ENCODE data around the gene ACTL8.

Gene ACTL8

DNA sequence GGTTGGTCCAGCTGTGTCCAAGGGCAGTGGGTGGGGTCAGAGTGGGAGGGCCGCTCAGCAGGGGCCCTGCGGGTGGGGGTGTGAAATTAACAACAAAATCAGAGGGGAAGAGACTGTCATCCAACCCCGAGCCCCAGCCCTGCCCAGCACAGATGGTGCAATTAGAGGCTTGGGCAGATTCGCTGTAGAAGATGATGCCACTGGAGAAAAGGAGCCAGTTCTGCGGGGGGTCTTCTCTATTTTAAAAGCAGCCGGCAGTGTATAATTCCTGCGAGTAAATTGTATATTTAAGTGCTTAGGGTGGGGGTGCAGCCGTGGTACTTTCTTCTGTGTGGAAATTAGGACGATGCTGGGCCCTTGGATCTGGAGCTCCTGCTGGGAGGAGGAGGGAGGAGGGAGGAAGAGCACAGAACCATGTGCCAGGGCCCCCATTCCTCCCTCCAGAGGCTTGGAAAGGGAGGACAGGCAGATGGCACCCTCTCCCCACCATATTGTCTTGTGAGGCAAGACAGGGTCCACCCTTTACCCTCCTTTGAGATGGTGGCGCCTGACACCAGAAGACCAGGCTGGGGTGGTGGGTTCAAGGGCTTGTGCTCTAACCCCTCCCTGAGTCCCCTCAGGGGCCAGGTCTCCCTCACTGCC lies 89.2 kb downstream of the ACTL8 start:
- DNase-seq (ENCODE audit: low read depth, low spot score) = no peak

DNA sequence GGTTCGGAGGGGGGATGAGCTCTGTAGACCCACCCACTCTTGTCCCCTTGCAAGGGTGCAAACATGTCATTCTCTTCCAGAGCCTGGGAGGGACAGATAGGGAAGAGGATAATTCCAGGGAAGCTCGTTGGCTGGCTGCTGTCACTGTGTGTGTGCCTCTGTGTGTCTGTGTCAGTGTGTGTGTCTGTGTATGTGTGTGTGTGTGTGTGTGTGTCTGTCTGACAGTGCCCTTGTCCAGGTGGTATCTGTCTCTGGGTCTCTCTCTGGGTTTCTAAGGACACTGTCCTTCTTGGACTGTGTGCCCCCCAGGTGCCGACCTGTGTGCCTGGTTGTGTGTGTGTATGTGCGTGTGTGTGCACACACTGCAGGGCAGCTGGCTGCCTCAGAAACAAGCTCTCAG lies 90.5 kb downstream of the ACTL8 start:
- no peak for DNase-seq (ENCODE audit: low read depth, low spot score)

DNA sequence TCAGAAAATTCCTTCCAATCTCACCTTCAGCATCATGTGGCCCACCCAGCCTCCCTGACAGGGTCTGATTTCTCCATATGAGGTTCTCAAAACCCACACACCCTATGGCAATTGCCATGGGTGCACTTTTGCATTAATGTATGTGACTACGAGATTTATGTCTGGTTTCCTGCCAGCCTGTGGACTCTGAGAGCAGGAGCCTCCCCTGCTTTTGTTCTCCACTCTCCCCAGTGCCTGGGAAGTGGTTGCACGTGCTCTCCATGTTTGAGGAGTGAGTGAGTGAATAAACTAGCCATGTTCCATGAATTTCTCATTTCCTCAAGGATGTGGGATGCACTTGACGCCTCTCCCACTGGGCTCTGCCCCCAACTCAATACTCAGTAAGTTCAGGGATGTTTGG lies 91.2 kb downstream of the ACTL8 start:
- no peak for DNase-seq (ENCODE audit: low read depth, low spot score)

DNA sequence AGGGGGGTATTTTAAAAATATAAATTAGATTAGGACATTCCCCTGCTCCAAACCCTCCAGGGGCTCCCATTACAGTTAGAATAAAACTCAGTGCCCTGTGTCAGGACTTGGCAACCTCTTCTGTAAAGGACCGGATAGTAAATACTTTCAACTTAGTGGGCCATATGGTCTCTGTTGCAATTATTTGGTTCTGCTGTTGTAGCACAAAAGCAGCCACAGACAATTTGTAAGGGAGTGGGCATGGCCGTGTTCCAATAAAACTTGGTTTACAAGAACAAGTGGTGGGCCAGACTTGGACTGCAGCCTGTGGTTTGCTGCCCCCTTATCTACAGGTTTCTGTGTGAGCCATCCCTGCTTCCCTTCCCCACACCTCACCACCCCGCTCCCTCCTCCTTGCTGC lies 92.0 kb downstream of the ACTL8 start:
- DNase-seq (ENCODE audit: low read depth, low spot score) = no peak

DNA sequence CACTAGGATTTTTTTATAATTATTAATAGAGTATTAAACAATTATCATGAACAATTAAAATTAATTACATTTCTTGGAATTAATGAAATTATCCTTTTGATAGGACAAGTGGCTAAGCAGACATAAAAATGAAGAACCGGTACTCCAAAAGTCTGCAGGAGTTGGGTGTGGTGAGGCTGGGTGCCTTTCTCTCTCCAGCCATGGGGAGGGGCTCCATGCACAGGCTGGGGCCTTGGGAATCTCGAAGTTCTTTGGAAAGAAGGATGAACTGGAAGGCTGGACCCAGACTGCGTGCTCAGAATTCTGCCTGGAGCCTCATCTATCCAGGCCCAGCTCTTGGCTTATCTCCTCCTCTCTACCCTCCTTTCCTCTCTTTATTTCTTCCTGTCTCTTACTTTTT lies 94.1 kb downstream of the ACTL8 start:
- DNase-seq (ENCODE audit: low read depth, low spot score) = no peak

DNA sequence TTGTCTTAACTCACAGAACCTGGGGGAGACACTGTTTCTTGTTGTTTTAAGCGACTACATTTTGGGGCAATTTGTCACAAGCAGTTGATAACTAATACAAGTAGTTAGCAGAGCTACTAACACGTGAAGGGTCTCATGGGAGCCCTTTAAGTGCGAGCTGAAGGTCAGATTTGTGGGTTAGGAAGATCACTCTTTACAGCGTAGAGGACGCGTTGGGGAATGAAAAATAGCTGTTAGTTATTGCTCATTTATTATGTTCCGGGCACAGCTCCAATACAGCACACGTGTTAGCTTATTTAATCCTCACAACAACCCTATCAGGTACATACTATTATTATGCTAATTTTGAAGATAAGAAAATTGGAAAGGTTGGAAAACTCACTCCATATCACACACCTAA lies 95.9 kb downstream of the ACTL8 start:
- DNase-seq (ENCODE audit: low read depth, low spot score) = no peak

DNA sequence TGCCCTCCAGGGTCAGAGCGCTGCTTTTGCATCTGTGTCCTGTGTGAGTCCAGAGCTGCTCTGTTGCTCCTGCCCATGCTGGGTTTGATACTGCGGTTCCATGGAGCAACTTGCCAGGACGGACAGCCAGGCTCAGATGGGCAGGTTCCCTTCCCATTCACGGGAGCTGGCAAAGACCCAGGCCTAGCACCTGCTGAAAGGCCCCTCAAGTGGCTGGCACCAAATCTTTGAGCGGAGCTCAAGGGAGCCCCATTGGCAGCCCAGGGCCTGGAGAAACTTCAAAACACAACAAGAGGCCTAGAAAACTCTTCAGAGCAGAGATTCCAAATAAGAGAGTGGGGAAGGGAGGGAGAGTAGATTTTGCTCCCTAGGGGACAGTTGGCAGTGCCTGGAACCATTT lies 97.2 kb downstream of the ACTL8 start:
- no peak for DNase-seq (ENCODE audit: low read depth, low spot score)

DNA sequence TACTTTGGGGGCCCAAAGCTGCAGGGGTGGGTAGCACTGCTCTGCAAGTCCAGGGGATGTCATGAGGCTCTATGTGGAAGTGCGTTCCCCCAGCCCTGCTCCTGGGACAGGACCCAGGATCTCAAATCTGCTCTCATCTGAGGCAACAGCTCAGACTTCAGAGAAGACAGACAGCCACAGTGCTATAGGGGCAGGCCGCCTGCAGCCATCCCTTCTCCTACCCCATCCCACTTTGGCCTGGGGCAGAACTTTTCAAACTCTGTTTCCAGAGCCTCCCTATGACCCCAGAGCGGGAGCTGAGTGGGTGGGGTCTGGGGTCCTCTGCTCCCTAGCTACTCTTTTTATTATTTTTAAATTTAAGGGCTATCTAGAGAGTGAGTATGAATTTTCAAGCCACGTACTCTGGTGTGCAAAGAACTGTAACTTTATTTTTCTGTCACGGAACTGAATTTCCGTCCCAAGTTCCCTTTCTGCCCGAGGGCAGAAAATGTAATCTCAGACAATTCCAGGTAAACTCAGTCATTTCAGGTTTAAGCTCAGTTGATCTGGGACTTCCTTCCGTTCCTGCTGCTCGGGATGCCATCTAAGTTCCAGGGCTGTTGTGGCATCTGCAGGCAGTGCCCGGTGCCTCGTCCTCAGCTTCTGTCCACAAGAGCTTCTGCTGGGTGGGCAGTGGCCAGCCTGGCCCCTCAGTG lies 98.3 kb downstream of the ACTL8 start:
- DNase-seq (ENCODE audit: low read depth, low spot score) = no peak

DNA sequence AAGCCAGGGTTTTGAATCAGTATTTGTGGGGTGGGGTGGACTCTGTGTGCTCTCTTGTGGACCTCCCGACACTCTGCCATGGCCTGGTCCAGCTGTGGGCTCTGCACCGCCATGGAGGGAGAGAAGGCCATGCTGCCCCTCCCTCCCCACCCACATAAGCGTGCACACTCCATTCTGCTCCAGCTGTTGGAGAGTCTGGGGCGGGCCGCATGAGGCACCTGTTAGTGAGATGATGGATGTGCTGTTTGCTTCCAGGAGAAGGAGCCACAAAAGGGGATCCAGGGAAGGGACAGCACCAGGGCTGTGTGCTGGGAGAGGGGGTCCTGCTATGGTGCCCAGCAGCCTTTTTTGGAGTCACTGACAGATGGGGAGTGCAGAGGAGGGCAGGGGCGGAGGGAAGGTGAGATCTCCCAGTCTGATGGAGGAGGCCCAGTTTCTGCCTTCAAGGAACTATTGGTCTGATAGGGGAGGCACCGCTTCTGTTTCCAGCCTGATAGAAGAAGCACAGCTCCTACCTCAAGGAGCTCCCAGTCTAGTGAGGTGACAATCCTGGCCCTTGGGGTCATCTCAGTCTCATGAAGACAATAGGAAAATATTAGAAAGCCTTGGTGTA lies 101.5 kb downstream of the ACTL8 start:
- DNase-seq (ENCODE audit: low read depth, low spot score) = no peak

DNA sequence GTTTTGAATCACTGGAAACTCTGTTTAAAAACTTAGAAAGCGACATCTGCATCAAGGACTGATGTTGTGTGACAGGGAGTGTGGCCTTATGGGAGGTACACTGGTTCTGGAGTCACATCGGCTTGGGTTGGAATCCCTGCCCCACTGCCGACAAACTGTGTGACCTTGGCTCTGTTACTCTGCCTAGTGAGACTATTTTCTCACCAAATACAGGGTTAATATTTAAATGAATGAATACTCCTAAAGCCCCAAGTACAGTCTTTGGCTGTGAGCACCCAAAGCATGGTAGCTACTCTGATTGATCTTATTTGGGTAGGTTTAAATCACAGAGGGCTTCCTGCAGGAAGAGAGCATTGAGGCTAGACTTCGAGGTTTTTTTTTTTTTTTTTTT lies 102.0 kb downstream of the ACTL8 start:
- DNase-seq (ENCODE audit: low read depth, low spot score) = no peak

DNA sequence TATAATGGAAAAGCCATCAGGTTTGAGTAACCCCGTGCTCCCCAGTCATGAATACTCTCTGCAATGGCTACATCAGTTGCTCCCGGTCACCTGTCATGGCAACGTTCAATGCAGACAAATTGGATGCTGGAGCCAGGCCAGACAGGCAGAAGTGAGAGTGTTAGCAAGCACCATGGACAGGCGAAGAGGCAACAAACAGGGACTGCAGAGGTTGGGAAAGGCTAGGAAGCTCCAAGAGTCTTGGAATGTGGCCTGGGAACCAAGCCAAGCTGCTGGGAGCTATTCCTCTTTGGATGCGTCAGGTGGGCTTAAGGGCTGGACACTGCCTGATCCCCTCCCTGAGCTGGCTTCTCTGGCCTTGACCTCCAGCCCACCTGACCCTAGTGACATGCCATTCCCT lies 102.9 kb downstream of the ACTL8 start:
- no peak for DNase-seq (ENCODE audit: low read depth, low spot score)

DNA sequence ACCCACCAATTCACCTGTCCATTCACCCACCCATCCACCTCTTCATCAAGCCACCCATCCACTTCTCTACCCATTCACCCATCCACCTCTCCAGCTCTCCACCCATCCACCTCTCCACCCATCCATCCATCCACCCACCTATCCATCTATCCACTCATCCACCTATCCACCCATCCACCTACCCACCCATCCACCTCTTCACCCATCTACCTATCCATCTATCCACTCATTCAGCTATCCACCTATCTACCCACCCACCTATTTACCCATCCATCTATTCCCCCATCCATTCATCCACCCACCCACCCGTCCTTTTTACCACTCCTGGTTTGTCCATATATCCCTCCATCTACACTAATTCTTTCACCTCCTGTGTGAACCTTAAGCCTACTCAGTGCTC lies 105.7 kb downstream of the ACTL8 start:
- no peak for DNase-seq (ENCODE audit: low read depth, low spot score)

DNA sequence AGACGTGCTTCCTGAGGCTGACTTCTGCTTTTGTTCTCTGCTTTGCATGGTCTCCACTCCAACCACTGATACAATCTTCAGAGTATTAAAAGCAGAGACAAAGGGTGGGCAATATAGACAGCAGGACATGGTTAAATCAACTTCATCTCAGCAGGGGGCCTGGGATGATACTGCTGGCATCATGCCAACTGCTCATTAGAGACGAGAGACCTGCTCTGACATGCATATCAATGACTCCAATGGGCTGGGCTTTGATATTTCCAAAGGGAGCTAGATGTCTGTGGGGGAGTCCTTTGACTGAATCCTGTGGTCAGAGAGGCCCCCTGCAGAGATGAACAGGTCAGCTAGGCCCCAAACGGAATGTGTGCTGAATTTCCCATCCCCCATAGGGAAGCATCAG lies 106.6 kb downstream of the ACTL8 start:
- no peak for DNase-seq (ENCODE audit: low read depth, low spot score)

DNA sequence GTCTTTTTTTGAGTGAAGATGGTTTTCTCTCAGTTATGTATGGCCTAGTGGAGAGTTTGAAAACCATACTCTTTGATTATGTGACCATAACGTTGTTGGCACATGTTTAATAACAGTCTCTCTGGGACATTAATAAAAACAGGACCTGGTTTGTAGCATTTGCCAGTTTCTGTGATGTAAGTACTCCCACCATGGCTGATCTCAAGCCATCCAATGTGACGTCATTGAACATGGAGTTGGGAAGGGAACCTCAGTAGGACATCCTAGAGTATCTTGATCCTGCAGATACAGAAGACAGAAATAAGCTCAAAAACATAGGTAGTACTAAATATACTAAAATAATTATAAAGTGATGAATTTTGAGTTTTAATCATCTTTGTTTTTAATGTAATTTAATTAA lies 107.0 kb downstream of the ACTL8 start:
- no peak for DNase-seq (ENCODE audit: low read depth, low spot score)

DNA sequence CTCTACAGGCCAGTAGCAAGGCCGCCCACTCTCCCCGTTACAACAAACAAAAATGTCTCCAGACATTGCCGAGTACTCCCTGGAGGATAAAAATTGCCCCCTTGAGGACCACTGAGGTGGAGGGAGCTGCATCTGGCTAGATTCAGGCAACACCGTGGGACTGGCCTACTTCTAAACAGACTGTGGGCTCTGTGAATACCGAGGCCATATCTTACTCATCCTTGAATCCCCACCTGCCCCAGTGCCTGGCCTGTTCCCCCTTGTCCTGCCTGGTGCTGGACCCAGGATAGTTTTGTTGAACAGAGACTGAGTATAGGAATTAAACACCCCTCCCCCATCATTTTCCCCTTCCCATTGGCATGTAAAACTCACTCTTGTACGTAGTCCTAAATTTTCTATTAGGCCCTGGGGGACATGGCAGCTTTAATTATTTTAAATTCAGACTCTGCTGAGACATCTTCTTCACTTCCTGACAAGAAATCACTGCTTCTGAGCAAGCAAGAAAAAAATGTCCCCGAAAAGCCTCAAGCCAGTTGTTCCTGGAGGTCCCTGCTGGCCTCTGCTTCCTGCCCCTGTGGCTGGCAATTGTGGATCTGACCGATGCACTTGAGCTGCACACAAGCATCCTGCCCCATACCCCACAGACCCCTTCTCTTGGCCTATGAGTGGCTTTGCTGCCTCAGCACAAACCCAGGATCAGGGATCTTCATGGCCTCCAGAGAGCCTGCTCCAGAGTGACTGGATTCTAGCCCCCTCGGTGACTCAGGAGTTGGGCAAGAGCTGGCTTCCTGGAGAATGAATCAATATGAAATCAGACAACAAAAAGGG lies 111.0 kb downstream of the ACTL8 start:
- no peak for DNase-seq (ENCODE audit: low read depth, low spot score)

DNA sequence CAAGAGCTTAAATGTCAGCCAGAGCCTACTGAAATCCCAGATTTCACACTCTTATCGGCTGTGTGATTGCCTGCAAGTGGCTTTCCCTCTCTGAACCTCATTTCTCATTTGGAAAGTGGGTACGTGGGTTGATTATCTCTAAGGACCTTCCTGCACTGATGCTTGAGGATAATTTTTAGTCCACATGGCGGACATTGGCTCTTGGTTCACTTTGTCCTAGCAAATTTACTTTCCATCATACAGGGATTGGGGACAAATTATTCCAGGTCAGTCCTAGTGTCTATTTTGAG lies 111.6 kb downstream of the ACTL8 start:
- DNase-seq (ENCODE audit: low read depth, low spot score) = no peak

DNA sequence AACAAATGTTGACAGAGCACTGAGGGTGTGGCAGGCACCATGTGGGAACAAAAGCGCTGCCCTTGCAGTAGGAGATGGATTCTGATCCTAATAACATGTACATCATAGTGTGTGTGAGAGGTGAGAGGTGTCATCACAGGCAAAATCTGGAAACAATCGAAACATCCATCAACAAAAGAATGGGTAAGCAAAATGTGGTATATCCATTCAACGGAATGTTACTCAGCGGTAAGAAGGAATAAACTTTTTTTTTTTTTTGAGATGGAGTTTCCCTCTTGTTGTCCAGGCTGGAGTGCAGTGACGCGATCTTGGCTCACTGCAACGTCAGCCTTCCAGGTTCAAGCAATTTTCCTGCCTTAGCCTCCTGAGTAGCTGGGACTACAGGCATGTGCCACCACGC lies 112.3 kb downstream of the ACTL8 start:
- DNase-seq (ENCODE audit: low read depth, low spot score) = no peak

DNA sequence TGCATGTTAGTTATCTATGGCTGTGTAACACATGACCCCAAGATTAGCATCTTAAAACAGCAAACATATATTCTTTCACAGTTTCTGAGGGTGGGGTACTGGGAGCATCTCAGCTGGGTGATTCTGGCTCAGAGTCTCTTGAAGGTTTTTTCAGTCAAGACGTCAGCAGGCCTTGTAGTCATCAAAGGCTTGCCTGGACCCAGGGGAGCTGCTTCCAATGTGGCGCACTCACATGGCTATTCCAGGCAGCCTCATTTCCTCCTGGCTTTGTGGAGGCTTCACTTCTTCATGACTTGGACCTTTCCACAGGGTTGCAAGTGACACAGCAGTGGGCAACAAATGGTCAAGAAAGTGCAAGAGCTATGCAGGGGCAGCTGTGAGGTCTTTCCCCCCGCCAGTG lies 114.7 kb downstream of the ACTL8 start:
- DNase-seq (ENCODE audit: low read depth, low spot score) = no peak

DNA sequence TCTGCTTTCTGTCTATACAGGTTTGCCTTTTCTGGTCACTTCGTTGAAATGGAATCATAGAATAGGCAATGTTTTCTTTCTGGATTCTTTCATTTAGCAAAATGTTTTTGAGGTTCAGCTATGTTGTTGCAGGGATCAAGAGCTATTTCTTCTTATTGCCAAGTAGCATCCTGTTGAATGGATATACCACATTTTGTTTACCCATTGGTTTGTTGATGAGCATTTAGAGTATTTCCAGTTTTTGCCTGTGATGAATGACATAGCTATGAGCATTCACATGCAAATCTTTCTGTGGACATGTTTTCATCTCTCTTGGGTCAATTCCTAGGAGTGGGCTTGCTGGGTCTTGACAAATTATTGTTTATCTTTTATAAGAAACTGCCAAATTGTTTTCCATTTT lies 115.5 kb downstream of the ACTL8 start:
- DNase-seq (ENCODE audit: low read depth, low spot score) = no peak

DNA sequence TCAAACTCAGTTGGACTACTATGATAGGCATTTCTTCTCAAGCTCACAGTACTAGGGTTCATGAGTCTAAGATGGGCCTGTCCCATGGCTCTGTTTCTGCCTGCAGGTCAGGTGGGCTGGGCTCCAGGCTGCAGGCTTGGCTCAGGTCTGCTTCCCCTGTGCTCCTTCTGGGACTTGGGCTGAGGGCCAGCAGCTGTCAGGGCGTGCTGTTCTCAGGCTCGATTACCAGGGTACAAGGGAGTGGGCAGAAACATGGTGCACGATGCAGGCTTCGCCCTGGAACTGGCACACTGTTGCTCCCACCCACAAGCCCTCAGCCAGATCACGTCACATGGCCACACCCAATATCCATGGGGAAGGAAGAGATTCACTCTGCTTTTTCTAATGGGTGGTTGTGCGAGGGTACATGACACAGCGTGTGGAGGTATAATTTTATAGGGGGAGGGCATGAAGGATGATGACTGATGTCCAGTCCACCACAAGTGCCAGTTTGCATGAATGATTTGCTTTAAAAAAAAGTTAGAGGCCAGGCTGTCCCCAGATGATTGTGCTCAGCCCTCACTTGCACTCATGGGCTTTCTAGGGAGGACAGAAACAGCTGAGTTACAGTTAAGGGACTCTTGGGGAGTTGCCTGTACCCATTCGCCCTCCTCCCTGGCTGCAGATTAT lies 118.0 kb downstream of the ACTL8 start:
- no peak for DNase-seq (ENCODE audit: low read depth, low spot score)

DNA sequence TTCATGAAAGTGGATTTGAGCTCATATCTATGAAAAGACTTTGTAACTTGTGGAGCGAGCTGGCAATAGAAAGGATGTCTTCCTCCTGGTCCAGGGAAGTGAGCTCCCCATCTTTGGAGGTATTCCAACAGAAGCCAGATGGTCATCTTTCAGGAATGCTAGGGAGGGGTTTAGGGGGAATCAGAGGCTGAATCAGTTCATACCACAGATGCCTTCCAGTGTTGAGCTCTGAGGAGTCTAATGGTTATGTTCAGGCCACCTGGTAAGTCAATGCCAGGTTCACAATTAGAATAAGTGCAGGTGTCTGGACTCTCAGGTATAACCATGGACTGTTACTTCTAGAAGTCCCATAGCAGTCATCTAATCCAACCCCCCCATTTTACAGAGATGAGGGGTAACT lies 119.1 kb downstream of the ACTL8 start:
- DNase-seq (ENCODE audit: low read depth, low spot score) = no peak

DNA sequence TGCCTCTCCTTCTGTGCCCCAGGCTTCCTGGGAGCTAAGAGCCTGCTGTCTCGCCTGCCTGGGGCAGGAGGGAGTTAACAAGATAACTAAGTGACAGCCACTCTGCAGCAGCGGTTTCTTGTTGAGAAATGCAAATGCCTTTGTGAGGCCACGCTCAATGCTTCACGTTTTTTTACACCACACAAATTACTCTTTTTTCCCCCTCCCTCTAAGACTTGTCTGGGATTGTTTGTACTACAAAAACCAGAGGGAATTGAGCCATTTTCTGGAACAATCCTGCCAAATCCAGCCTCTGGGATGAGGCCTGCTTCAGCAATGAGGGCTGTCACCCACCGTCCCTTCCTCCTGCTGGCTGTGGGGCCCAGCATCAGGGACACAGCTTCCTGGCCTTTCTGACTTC lies 119.6 kb downstream of the ACTL8 start:
- no peak for DNase-seq (ENCODE audit: low read depth, low spot score)

Measured in brain pericyte (primary cell).